Adrenal gland (tissue), 5 donors: ENCODE data around the gene PKP3.

Experiments used
- POLR2A ChIP-seq, 2 donors: fragments of 450-650 bp; IDR thresholded peaks; one replicate each; pipeline ENCODE4 v1.6.1; 2017; ENCODE audit warnings: antibody characterized with exemption in 2 of 2, mild to moderate bottlenecking in 2 of 2, moderate library complexity in 1 of 2
- TF ChIP-seq, protein P1 (sequence below), 6 experiments: fragments of 450-650 bp in 4 of 6; fragments of 200-600 bp in 2 of 6; sonication (generic) in 1 of 6; IDR thresholded peaks; 1 replicate in 5 of 6; 2 replicates in 1 of 6; pipeline versions ENCODE4 v1.5.1 to v1.8.0; 2016 to 2021; ENCODE audit warnings: antibody characterized with exemption in 6 of 6, mild to moderate bottlenecking in 2 of 6, moderate library complexity in 1 of 6
- donor health status: DM: no; HTN: no; CAD: no.

DNA sequence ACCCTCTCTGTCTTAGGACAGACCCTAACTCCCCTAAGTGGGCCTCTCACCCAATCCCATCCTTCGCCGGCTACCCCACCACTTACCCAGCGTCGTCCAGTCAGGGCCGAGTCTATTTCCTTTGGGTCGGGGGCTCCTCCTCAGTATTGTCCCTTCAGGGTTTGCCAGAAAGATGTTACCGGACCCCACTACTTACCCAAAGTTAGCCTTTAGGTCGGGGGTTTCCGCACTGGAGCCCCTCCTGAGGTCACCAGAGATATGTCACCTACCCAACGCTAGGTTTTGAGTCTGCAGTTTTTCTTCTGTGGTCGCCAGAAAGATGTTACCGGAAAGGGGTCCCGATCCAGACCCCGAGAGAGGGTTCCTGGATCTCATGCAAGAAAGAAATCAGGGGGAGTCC, 42.6 kb upstream of the PKP3 start:
- TF ChIP-seq, protein P1, sequence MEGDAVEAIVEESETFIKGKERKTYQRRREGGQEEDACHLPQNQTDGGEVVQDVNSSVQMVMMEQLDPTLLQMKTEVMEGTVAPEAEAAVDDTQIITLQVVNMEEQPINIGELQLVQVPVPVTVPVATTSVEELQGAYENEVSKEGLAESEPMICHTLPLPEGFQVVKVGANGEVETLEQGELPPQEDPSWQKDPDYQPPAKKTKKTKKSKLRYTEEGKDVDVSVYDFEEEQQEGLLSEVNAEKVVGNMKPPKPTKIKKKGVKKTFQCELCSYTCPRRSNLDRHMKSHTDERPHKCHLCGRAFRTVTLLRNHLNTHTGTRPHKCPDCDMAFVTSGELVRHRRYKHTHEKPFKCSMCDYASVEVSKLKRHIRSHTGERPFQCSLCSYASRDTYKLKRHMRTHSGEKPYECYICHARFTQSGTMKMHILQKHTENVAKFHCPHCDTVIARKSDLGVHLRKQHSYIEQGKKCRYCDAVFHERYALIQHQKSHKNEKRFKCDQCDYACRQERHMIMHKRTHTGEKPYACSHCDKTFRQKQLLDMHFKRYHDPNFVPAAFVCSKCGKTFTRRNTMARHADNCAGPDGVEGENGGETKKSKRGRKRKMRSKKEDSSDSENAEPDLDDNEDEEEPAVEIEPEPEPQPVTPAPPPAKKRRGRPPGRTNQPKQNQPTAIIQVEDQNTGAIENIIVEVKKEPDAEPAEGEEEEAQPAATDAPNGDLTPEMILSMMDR (IDR thresholded peaks at IDR 0.05) = no peak
- no peak for TF ChIP-seq POLR2A (IDR thresholded peaks at IDR 0.05)
